ENCODE data around the gene ZDHHC16.

The ZDHHC16 gene

DNA sequence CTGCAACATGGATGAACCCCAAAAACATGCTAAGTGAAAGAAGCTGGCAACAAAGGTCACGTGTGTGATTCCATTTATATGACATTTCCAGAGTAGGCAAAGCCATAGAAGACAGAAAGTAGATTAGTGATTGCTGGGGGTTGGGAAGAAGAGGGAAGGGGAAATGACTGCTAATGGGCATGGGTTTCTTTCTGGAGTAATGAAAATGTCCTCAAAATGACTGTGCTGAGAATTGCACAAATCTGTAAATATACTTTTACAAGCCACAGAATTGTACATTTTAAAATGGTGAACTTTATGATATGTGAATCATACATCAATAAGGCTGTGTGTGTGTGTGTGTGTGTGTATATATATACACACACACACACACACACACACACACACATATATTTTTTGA lies 36.4 kb downstream of the ZDHHC16 start:
- no peak for DNase-seq

GRCh38 chr10:97483506-97483905 lies 37.5 kb downstream of the ZDHHC16 start:
- no peak for DNase-seq

GRCh38 chr10:97483921-97484320 lies 37.9 kb downstream of the ZDHHC16 start:
- DNase-seq = no peak

DNA sequence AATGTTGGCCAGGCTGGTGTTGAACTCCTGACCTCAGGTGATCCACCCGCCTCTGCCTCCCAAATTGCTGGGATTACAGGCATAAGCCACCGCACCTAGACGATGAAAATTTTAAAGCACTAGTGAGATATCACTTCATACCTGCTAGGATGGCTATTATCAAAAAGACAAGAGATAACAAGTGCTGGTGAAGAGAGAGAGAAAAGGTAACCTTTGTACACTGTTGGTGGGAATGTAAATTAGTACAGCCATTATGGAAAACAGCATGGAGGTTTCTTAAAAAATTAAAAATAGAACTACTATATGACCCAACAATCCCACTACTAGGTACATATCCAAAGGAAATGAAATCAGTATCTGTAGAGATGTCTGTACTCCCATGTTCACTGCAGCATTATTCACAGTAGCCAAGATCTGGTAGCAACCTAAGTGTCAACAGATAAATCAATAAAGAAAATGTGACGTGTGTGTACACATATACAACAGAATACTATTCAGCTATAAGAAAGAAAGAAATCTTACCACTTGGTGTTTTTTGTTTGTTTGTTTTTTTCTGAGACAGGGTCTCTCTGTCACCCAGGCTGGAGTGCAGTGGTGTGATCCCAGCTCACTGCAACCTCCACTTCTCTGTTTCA lies 39.8 kb downstream of the ZDHHC16 start:
- DNase-seq = no peak

DNA sequence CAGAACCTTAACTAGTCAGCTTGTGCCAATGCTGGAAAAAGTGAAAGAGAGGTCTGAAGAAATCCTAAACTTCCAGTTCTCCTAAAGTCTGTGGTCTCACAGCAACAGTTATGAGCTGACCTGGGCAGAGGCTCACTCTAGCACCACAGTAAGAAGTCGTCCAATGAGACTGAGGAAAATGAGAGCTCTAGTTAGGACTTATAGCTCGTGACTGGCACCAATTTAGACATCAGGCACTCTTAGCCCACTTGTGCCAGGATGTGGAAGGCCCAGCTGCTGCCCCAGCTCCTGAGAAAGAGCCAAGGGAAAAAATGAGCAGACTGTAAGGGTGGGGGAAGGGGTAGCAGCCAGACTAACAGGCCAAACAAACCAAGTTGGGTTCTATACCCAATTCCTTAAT lies 44.6 kb downstream of the ZDHHC16 start:
- no peak for DNase-seq

- no peak for DNase-seq
Measured at GRCh38 chr10:97494151-97494550, 48.2 kb downstream of the ZDHHC16 start.

GRCh38 chr10:97494863-97495506 lies 49.0 kb downstream of the ZDHHC16 start:
- DNase-seq = peak; percentile 44

GRCh38 chr10:97497572-97498075 lies 51.6 kb downstream of the ZDHHC16 start:
- peak; percentile 65 for DNase-seq

DNA sequence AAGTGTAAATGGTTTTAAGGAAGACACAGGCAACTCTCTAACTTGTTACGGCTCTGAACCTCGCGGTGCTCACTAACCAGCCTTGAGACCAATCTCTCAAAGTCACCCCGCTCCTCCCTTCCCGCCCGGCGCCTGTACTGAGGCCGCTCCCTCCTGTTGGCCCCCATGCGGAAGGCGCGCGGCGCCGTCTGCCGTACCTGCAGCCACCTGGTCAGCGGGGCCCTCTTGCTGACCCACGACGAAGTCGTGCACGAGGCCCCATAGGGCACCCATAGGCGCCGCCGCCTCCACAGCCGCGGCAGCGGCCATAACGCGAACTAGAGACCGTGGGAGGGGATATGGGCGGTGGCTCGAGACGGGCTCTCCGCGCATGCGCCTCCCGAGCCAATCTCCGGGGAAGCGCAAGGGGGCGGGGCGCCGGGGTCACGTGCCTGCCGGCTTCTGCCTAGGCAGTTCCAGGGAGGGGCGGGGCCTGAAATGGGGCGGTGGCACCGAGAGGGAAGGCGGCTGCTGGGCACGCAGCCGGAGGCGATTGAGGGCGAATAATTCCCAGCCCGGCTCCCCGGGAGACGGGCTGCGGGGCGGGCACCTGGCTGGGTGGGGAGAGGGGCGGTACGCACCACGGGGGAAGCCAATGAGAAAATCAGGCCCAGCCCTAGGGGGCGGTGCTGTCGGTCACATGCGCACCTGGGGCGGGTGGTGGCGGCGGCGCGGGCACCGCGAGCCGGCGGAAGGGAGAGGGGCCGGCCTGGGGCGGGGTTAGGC lies 52.3 kb downstream of the ZDHHC16 start, which contains the start of gene MMS19:
TSS of gene MMS19 (minus strand) at position 347 of the 765 bp plus-strand sequence. CDS start at position 309, 38 bp downstream.
- DNase-seq = peak; percentile 95

DNA sequence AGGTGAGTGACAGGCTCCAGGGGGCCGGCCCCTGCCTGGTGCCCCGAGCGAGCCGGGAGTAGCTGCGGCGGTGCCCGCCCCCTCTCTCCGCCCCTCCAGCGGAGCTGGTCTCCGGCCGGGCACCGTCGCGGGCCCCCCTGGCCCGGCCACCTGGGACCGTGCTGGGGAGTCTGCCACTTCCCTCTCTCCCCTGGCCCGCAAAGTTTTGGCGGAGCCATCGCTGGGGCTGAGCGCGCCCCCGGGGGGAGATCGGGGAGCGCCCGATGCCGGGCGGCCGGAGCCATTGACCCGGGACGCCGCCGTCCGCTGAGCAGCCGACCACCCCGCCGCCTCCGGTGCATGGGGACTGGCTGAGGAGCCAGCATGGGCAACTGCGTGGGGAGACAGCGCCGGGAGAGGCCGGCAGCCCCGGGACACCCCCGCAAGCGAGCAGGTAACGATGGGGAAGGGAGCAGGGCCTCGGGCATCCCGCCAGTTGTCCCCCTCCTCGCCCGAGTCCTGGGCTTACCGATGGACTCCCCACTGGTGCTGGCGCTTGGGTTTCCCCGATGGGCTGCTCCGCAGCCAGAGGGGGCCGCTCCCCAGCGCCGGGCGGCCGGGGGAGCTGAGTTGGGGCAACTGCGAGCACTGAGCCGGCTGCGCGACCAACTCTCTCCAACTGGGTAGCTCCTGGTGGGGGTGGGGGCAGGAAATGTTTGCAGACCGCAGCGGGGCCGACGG lies 53.0 kb downstream of the ZDHHC16 start, which contains the start of gene UBTD1:
TSS of gene UBTD1 (plus strand) at position 84 of the 720 bp plus-strand sequence. CDS start at position 364, 280 bp downstream.
- no peak for DNase-seq

DNA sequence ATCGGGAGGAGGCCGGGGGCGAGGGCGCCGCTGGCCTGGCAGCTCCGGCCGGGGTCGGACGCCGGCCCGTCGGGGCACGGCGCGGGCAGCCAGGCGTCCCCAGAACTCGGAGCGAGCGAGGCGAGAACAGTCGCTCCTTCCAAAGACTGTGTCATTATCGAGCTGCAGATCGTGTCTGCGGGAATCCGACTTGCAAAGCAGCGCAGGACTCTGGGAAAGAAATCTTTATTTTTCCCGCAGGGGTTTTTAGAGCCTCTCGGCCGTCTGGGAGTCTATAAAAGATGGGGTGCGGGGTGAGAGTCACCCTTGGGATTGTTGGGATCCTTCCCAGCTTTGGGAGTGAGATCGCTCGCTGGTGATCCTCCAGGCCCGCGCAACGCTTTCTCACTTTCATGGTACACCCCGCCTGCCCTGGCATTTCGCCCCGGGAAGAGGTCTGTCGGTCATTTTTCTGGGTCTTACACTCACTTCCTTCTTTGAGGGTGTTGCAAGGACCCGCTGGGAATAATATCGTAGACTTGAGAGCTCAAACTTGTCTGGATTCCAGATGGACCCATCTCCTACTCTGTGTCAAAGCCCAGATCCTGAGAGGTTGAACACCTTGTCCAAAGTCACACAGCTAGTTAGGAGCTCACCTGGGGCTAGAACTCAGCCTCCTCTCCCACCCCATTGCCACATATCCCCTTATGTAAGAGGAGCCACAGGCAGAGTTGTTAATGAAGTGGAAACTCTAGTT lies 53.8 kb downstream of the ZDHHC16 start:
- DNase-seq = no peak

DNA sequence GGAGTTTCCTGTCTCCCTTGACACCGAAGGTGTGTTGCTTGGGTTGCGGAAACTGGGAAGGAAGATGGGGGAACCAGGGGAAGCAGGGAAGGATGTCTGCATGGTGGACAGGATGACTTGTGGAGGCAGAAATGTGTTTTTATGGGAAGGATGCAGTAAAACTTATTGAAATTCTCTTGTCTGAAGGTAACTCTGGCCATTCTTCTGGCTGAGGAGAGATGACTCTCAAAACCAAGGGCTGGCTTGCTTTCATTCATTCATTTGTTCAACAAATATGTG lies 54.3 kb downstream of the ZDHHC16 start:
- DNase-seq = no peak

- no peak for DNase-seq
Measured at GRCh38 chr10:97502916-97503315, 56.9 kb downstream of the ZDHHC16 start.

DNA sequence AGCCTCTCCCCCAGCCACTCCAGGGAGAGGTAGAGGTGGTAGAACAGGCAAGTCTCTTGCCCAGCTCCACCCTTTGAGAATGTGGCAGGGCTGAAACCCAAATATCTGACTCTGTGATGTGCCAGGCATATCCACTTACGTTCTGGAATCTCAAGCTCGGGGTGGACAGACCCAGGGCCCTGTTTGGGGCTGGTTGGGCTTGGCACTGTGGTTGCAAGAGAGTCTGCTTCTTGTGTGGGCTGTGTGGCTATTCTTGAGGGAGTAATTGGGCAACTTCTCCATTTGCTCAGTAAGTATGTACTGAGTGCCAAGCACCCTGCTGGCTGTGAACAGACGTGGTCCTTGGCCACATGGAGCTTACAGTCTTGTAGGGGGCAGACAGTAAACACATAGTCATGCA lies 57.4 kb downstream of the ZDHHC16 start:
- no peak for DNase-seq

DNA sequence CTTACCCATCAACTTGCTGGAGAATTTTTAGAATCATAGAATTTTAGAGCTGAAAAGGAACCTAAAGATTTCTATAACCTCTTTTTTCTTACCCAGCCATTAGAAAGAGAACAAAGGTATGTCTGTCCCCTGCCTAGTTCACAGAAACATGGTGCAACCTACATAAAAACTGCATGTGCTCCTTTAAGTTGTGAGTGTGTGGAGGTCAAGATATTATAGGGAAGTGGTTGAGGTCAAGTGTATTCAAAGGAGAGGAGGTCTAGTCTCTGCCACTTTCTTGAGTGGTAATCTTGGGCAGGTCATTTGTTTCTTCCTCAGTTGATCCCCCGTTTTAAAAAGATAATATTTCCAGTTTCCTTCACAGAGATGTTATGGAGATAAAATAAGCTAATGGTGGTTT lies 59.2 kb downstream of the ZDHHC16 start:
- no peak for DNase-seq

- no peak for DNase-seq
Measured at GRCh38 chr10:97506199-97506991, 60.4 kb downstream of the ZDHHC16 start.

Measured in NCI-H510A (cell line).